GM21515 (cell line): Measurements from ENCODE around the gene NCR1.
"Not testable (repeated sequence)": the region's sequence is repeated elsewhere in the genome, so short reads cannot be mapped to it uniquely, and the experiment has no call there.

ENCODE experiments used
- ATAC-seq: cut with Tn5 transposase; IDR thresholded peaks from one replicate; pipeline ENCODE4 v1.9.1; 2021; ENCODE audit not compliant: unreplicated experiment

NCR1 gene, protein sequence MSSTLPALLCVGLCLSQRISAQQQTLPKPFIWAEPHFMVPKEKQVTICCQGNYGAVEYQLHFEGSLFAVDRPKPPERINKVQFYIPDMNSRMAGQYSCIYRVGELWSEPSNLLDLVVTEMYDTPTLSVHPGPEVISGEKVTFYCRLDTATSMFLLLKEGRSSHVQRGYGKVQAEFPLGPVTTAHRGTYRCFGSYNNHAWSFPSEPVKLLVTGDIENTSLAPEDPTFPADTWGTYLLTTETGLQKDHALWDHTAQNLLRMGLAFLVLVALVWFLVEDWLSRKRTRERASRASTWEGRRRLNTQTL

GRCh38 chr19:54905803-54906511, at the start of gene NCR1:
TSS of gene NCR1 (plus strand) at chr19:54906148. CDS start at chr19:54906188, 40 bp downstream.
- no peak for ATAC-seq

DNA sequence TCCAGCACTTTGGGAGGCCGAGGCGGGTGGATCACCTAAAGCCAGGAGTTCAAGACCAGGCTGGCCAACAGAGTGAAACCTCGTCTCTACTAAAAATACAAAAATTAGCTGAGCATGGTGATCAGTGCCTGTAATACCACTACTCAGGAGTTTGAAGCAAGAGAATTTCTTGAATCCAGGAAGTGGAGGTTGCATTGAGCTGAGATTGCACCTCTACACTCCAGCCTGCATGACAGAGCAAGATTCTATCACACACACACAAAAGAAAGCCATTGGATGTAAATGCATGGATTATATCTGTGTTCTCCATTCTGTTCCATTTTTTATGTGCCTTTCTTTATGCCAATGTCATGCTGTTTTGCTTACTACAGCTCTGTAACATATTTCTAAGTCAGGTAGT, 47.5 kb upstream of the NCR1 start:
- not testable (repeated sequence) for ATAC-seq

- not testable (repeated sequence) for ATAC-seq
Observed at GRCh38 chr19:54859421-54859820, 46.5 kb upstream of the NCR1 start.

GRCh38 chr19:54863459-54863858, 42.5 kb upstream of the NCR1 start:
- not testable (repeated sequence) for ATAC-seq

GRCh38 chr19:54871696-54872095, 34.3 kb upstream of the NCR1 start:
- no peak for ATAC-seq

DNA sequence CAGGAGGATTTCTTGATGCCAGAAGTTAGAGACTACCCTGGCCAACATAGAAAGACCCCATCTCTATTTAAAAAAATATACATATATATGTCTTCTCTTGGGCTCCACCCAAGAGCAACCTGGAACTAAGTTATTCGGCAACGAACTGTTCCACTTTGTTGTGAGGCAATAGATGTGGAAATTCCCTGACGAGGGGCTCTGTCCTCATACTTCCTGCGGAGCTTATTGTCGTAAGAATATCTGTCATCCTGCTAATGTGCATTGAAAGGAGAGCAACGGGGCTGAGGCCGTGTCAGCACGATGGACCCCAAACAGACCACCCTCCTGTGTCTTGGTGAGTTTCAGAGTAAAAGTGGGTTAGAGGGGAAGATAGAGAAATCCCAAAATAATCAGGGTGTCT, 32.0 kb upstream of the NCR1 start, which contains the start of gene FCAR:
TSS of gene FCAR (plus strand) at position 246 of the 400 bp plus-strand sequence. CDS start at position 301, 55 bp downstream.
- no peak for ATAC-seq

DNA sequence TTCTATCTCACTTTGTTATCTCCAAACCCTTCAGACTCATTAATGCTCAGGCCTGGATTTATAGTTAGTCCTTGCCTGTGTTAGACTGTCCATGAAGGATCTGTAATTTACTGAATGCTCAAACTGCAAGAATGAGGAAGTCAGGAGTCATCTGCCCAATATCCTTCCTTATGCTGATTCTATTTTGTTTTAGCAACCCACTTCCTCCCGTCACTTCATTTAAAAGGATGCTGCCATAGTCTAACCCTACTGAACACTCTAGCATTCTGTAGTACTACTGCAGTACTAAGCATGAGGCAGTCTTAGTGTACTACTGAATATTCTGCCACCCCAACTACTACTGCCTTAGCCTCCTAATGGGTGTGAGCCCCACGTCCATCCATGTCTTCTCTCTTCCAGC, 30.4 kb upstream of the NCR1 start:
- no peak for ATAC-seq

- no peak for ATAC-seq
Observed at GRCh38 chr19:54877471-54877870, 28.5 kb upstream of the NCR1 start.

DNA sequence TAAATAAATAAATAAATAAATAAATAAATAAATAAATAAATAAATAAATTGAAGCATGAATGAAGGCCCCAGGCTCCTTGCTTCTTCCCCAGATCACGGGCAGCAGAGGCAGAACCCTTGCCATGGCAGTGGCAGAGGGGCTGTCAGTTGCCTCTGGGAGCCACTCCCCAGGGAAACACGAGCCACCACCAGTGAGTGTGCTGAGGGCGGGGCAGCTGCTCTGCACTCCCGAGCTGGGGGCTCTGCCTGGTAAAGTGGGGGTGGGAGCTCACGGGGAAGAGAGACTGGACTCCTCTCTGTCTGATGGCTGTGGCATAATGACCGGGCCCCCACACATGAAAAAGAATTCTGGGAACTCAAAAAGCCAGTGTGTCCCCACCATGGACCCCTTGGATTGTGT, 24.1 kb upstream of the NCR1 start:
- ATAC-seq, result no peak

- no peak for ATAC-seq
Observed at GRCh38 chr19:54882758-54883157, 23.2 kb upstream of the NCR1 start.

GRCh38 chr19:54883228-54883627, 22.7 kb upstream of the NCR1 start:
- no peak for ATAC-seq

DNA sequence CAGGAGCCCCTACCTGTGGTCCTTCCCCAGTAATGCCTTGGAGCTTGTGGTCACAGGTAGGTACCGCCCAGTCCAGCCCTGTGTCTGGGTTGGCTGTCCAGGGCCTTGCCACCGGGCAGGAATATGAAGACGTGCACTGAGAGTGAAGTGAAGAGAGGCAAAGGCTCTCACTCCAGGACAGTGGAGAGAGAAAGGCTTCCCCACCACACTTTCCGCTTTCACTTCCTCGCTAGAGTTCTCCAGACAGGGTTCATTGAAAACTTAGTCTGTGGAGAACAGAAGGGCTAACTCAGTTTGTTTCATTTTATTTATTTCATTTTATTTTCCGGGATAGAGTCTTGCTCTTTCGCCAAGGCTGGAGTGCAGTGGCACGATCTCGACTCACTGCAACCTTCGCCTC, 17.7 kb upstream of the NCR1 start:
- ATAC-seq, result no peak

DNA sequence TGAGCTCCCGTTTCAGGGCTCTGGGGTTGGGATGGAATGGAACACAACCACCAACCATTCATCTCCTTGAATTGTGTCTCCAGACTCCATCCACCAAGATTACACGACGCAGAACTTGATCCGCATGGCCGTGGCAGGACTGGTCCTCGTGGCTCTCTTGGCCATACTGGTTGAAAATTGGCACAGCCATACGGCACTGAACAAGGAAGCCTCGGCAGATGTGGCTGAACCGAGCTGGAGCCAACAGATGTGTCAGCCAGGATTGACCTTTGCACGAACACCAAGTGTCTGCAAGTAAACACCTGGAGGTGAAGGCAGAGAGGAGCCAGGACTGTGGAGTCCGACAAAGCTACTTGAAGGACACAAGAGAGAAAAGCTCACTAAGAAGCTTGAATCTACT, 16.4 kb upstream of the NCR1 start:
- no peak for ATAC-seq

DNA sequence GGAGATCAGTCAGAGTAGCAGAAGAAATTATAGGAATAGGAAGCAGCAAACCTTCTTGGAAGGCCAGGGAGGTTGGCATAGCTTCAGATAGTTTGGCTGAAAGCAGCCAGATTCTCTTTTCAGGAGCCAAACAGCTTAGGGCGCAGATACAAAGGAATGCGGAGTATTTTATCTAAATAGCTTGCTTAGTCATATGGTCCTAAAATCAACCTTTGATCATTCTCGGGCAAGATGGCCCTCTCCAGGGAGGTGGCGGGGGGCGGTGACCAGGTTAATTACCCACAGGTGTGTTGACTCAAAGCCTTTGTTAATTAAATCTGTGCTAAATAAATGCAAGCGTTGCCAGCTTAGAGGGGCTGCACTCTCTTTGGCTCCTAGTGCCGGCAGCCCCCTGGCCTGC, 12.5 kb upstream of the NCR1 start:
- ATAC-seq, result no peak

GRCh38 chr19:54894106-54894505, 11.8 kb upstream of the NCR1 start:
- not testable (repeated sequence) for ATAC-seq

DNA sequence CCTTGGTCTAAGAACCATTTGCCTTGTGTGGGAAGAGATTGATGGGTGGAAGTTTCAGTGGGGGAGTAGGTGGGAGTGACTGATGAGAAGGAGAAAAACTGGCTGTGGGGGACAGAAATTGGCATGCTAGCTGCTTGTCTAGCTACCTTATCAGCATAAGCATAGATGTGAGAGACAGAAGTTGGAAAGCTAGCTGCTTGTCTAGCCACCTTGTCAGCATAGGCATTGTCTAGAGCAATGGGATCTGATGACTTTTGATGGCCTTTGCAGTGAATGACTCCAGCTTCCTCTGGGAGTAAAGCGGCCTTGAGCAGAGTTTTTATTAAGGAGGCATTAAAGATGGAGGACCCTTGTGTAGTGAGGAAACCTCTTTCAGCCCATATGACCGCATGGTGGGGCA, 9.9 kb upstream of the NCR1 start:
- no peak for ATAC-seq

DNA sequence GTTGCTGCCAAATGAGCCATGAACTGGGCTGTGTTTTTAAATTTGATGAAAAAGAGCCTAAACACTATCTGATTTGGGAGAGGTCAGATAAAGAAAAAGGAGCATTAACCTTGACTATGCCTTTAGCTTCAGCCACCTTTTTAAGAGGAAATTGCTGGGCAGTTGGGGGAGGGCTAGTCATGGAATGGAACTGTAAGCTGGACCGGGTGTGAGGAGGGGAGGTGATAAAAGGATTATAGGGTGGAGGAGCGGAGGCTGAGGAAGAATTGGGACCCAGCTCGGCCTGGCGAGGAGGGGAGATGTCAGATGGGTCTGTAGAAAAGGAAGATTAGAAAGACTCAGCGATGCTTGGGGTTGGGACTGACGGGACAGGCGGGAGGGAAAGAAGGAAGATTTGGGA, 7.3 kb upstream of the NCR1 start:
- ATAC-seq, result not testable (repeated sequence)

GRCh38 chr19:54899646-54900045, 6.3 kb upstream of the NCR1 start:
- ATAC-seq, result not testable (repeated sequence)

- not testable (repeated sequence) for ATAC-seq
Observed at GRCh38 chr19:54901153-54901552, 4.8 kb upstream of the NCR1 start.

DNA sequence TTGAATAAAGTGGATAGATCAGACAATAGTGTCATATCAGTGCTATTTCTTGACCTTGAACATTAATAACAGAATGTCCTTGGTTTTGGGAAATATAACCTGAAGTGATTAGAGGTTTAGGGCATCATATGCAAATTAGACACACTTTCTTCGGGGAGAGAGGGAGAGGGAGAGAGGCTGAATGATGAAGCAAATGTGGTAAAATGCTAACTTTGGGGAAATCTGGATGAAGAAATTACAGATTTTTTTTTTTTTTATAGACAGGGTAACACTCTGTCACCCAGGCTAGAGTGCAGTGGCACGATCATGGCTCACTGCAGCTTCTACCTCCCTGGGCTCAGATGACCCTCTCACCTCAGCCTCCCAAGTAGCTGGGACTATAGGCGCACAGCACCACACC, 3.9 kb upstream of the NCR1 start:
- ATAC-seq, result no peak

- ATAC-seq, result no peak
Observed at GRCh38 chr19:54903303-54903702, 2.6 kb upstream of the NCR1 start.

GRCh38 chr19:54904261-54904660, 1.7 kb upstream of the NCR1 start:
- not testable (repeated sequence) for ATAC-seq
